Parathyroid adenoma (tissue), 2 donors: ENCODE measurements around the gene RTP2.
"Not testable (repeated sequence)": the region's sequence is repeated elsewhere in the genome, so short reads cannot be mapped to it uniquely, and the experiment has no call there.

Experiments used
- H2AFZ ChIP-seq: fragments of 300-600 bp; sonication (generic); one replicate; pipeline ENCODE4 v1.7.0; 2017; ENCODE audit warnings: antibody characterized with exemption, mild to moderate bottlenecking
- H3K27ac ChIP-seq: fragments of 300-600 bp; sonication (generic); one replicate; pipeline ENCODE4 v1.7.0; 2017
- H3K27me3 ChIP-seq: fragments of 300-600 bp; sonication (generic); one replicate; pipeline ENCODE4 v1.7.0; 2017; ENCODE audit warnings: low read length; ENCODE audit not compliant: control insufficient read depth, insufficient read depth
- H3K36me3 ChIP-seq: fragments of 300-600 bp; sonication (generic); one replicate; pipeline ENCODE4 v1.7.0; 2017; ENCODE audit warnings: low read length; ENCODE audit not compliant: control insufficient read depth, insufficient read depth
- H3K4me1 ChIP-seq: fragments of 300-600 bp; sonication (generic); one replicate; pipeline ENCODE4 v1.7.0; 2017; ENCODE audit warnings: control low read depth
- H3K4me2 ChIP-seq: fragments of 300-600 bp; sonication (generic); one replicate; pipeline ENCODE4 v1.7.0; 2017; ENCODE audit warnings: low read length
- H3K4me3 ChIP-seq: fragments of 300-600 bp; sonication (generic); one replicate; pipeline ENCODE4 v1.7.0; 2017; ENCODE audit warnings: low read depth, low read length
- H3K79me2 ChIP-seq: fragments of 300-600 bp; sonication (generic); one replicate; pipeline ENCODE4 v1.7.0; 2017; ENCODE audit warnings: control low read depth
- H3K9ac ChIP-seq: fragments of 300-600 bp; sonication (generic); one replicate; pipeline ENCODE4 v1.7.0; 2017; ENCODE audit warnings: mild to moderate bottlenecking
- H3K9me3 ChIP-seq: fragments of 300-600 bp; sonication (generic); one replicate; pipeline ENCODE4 v1.7.0; 2017; ENCODE audit warnings: low read length; ENCODE audit not compliant: control insufficient read depth
- CTCF ChIP-seq: fragments of 300-600 bp; sonication (generic); IDR thresholded peaks from one replicate; pipeline ENCODE4 v1.7.0; 2017; ENCODE audit warnings: antibody characterized with exemption, mild to moderate bottlenecking
- donor health status: primary hyperparathyroidism.

The RTP2 gene

GRCh38 chr3:187686621-187687273 is 15.6 kb downstream of the RTP2 start:
- Histone ChIP-seq H3K27ac (no peak overlapping the region), H3K79me2 (no peaks in the 10 kb centered on the region), H2AFZ (no peak overlapping the region), H3K9me3 (no peaks in the 10 kb centered on the region), H3K4me1 (no peaks in the 10 kb centered on the region), H3K4me2 (no peak overlapping the region), H3K27me3 (no peaks in the 10 kb centered on the region), H3K9ac (no peak overlapping the region), H3K4me3 (no peak overlapping the region), H3K36me3 (no peaks in the 10 kb centered on the region)
- no peak for TF ChIP-seq CTCF

DNA sequence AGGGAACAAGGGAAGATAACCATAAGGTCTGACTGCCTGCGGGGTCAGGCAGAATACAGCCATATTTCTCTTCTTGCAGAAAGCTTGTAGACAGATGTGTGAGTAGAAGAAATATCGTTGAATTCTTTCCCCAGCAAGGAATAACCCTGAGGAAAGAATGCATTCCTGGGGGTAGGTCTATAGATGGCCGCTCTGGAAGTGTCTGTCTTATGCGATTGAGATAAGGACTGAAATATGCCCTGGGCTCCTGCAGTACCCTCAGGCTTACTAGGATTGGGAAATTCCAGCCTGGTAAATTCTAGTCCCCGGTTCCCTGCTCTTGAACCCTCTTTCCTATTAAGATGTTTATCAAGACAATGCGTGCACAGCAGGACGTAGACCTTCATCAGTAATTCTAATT is 16.4 kb downstream of the RTP2 start:
- Histone ChIP-seq H3K4me3 (no peak overlapping the region), H3K36me3 (no peaks in the 10 kb centered on the region), H3K79me2 (no peaks in the 10 kb centered on the region), H3K27ac (no peak overlapping the region), H3K9ac (no peak overlapping the region), H3K4me1 (no peaks in the 10 kb centered on the region), H2AFZ (no peak overlapping the region), H3K27me3 (no peaks in the 10 kb centered on the region), H3K9me3 (no peaks in the 10 kb centered on the region), H3K4me2 (no peak overlapping the region)
- no peak for TF ChIP-seq CTCF

DNA sequence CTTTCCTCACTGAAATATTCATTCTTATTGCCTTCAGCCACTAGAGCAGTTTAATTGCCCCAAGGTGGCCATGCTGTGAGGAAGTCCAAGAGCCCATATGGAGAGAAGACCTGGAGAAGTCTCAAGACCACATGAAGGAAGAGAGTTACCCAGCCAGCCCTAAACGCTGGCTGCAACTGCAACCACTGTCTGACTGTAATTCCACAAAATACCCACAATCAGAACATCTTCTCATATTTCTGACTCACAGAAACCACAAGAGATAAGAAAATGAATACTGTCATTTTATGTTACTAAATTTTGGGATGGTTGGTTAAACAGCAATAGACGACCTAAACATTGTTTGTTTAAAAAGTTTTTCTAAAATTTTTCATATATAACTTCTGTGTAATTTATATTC is 17.5 kb downstream of the RTP2 start:
- Histone ChIP-seq H3K27ac (no peak overlapping the region), H3K4me2 (no peak overlapping the region), H3K27me3 (no peaks in the 10 kb centered on the region), H3K36me3 (no peaks in the 10 kb centered on the region), H3K79me2 (no peaks in the 10 kb centered on the region), H2AFZ (no peak overlapping the region), H3K9me3 (no peaks in the 10 kb centered on the region), H3K9ac (no peak overlapping the region), H3K4me1 (no peaks in the 10 kb centered on the region), H3K4me3 (no peak overlapping the region)
- no peak for TF ChIP-seq CTCF

DNA sequence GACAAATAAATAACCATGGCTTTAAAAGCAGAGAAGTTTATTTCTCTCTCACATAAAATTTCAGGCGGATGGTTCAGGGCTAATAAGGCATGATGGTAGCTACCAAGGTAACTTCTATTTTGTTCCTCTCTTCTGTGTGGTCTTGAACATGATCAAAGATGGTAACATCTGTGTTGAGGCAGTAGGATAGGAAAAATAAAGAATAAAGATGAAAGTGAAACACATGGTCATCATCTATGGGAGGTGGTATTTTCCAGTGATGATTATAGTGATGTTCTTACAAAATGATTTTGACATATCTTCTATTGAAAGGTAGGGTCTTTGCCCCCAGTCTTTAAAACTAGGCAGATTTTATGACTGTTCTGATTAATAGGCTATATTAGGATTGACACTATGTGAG is 17.9 kb downstream of the RTP2 start:
- H3K9ac ChIP-seq: no peak overlapping the region
- no peak overlapping the region for H3K4me2 ChIP-seq
- H2AFZ ChIP-seq: no peak overlapping the region
- no peaks in the 10 kb centered on the region for H3K27me3 ChIP-seq
- no peak overlapping the region for H3K27ac ChIP-seq
- no peaks in the 10 kb centered on the region for H3K79me2 ChIP-seq
- H3K4me3 ChIP-seq: no peak overlapping the region
- H3K9me3 ChIP-seq: no peaks in the 10 kb centered on the region
- TF ChIP-seq CTCF: no peak
- no peaks in the 10 kb centered on the region for H3K4me1 ChIP-seq
- H3K36me3 ChIP-seq: no peaks in the 10 kb centered on the region

DNA sequence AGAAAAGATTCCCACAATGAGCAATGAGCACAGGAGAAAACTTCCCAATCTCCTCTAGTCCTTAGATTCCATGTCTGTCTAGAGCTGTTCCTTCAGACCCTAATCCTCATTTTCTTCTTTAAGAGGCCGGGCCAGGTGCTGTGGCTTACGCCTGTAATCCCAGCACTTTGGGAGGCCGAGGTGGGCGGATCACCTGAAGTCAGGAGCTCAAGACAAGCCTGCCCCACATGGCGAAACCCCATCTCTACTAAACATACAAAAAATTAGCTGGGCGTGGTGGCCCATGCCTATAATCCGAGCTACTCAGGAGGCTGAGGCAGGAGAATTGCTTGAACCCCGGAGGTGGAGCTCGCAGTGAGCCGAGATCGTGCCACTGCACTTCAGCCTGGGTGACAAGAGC is 20.6 kb downstream of the RTP2 start:
- not testable (repeated sequence) for H3K4me1 ChIP-seq, H3K4me3 ChIP-seq, H3K9me3 ChIP-seq, H3K79me2 ChIP-seq, H3K27ac ChIP-seq, H3K9ac ChIP-seq, H3K27me3 ChIP-seq, H2AFZ ChIP-seq, H3K4me2 ChIP-seq, H3K36me3 ChIP-seq
